GM18520 (cell line): ENCODE measurements around the gene ZNF341.

ENCODE experiments used
- ATAC-seq: cut with Tn5 transposase; IDR thresholded peaks from one replicate; pipeline ENCODE4 v1.9.1; 2021; ENCODE audit not compliant: unreplicated experiment

Gene ZNF341

DNA sequence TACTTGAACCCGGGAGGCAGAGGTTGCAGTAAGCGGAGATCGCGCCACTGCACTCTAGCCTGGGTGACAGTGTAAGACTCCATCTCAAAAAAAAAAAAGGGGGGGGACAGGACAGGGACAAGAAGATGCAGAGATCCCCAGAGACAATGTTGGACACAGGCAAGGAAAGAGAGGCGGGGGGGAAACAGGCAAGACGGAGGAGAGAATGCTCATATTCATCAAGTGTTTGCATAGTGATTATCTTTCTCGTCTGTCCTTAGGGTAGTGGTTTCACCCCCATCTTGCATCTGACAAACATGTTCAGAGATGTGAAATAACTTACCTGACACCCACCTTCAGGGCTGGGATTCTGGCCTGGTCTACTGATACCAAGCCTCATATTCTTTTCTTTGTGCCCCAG lies 108.4 kb downstream of the ZNF341 start:
- no peak for ATAC-seq

DNA sequence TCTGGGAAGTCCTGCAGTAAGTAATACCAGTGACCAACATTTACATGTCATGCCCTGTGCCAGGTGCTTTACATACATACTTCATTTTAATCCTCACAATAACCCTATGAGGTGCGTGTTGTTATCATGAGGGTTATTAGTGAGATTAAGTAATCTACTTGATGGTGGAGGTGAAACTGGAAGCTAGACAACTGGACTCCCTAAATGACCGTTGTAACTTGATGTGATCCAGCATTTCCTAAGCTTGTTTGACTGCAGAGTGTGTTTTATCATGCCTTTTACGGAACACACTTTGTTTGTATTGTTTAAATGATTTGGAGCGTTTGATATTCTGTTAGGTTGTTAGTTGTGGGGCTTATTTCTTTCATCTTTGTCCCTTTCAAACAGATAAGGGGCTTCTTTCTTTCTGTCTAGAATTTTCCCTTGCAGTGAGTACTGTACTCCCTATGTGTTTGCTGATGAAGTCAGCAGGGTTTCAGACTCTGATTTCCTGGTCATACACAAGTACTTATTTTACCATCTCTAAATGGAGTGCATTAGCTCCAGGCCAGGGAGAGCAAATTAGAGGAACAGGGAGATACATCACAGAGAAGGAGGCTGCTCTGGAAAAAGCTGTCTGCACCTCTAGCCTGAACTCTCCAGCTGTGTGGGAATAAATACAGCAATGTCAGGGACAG lies 109.1 kb downstream of the ZNF341 start:
- ATAC-seq, result no peak

DNA sequence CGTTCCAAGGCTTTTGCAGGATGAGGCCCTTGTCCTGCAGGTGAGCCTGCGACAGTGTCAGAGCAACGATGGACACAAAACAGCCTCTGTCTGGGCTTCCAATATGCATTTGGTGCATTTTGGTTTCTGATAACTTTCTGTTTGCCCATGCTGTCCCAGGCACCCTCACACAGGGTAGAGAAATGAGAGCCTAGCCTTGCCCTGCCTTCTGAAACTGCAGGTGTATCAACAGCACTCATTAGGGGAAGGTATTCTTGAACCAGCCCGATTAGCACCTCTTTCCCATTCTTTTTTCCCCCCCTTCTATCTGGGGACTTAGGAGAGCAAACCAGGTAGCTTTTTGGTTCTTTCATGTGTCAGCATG lies 109.6 kb downstream of the ZNF341 start:
- no peak for ATAC-seq
